T-helper 17 cell (primary cell): ENCODE results near the gene YLPM1. TPM values are rescaled to one million over a fixed set of nuclear protein-coding genes. Genes with fewer than 3 reads are reported as not detected.

Experiments used
- ATAC-seq: fragments of 150-1000 bp; cut with Tn5 transposase; 2 replicates; pipeline ENCODE4 v1.10.0; 2021; ENCODE audit warnings: mild to moderate bottlenecking, moderate library complexity
- DNase-seq, 3 donors: peaks; one replicate each; pipeline versions ENCODE4 v3.0.0 to v3.0.0-alpha.2; 2020 to 2021
- H3K9me3 ChIP-seq: one replicate; pipeline ENCODE4 v1.7.0; 2013; ENCODE audit warnings: low read length, mild to moderate bottlenecking; ENCODE audit not compliant: control insufficient read depth, poor library complexity, severe bottlenecking
- H3K27ac Mint-ChIP-seq: one replicate; pipeline ENCODE4 v1.8.0; 2022; ENCODE audit warnings: mild to moderate bottlenecking, moderate library complexity, mixed read lengths
- H3K27me3 Mint-ChIP-seq: one replicate; pipeline ENCODE4 v1.8.0; 2022; ENCODE audit warnings: mixed read lengths
- H3K36me3 Mint-ChIP-seq: one replicate; pipeline ENCODE4 v1.8.0; 2022; ENCODE audit warnings: low read depth, mixed read lengths
- H3K4me1 Mint-ChIP-seq: one replicate; pipeline ENCODE4 v1.8.0; 2022; ENCODE audit warnings: mild to moderate bottlenecking, mixed read lengths
- H3K4me3 Mint-ChIP-seq: one replicate; pipeline ENCODE4 v1.8.0; 2022; ENCODE audit warnings: mild to moderate bottlenecking, moderate library complexity, mixed read lengths
- total RNA-seq, 4 donors: library from RNA in 2 of 4; stranded (reverse) in 2 of 4; gene quantifications; one replicate each; pipeline ENCODE4 v1.2.3 and lab custom pipeline; 2022 to 2026

The YLPM1 gene
- total RNA-seq, 2 donors from 2014 or later = 90.2 to 90.9 TPM

DNA sequence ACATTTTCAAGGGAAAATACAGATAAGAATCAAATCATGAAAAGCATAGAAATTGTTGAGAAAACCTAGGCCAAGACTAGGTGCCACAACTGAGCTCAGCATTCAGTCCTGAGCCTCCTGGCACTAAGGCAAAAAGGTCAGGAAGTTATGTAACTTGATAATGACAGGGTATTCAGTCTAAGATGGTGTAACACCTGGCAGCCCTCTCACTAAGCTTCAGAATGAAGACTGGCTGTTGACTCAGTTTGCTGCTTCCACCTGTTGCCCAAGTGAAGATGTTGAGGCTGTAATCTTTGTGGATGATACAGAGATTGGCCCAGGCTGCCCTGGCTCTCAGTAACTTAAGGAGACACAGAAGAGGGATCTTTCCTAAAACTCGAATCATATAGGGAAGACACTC lies 93.2 kb downstream of the YLPM1 start:
- Mint-ChIP-seq H3K4me3 (no peak overlapping the region), H3K36me3 (no peaks in the 10 kb centered on the region), H3K27me3 (no peaks in the 10 kb centered on the region), H3K27ac (no peak overlapping the region), H3K4me1 (peaks cover 14% of the 10 kb centered on the region)
- no peaks in the 10 kb centered on the region for H3K9me3 ChIP-seq
- no peak for DNase-seq
- ATAC-seq = no peak

GRCh38 chr14:74858022-74858421 lies 94.9 kb downstream of the YLPM1 start:
- no peak overlapping the region for H3K4me3 Mint-ChIP-seq
- no peaks in the 10 kb centered on the region for H3K9me3 ChIP-seq
- no peaks in the 10 kb centered on the region for H3K27me3 Mint-ChIP-seq
- no peak overlapping the region for H3K27ac Mint-ChIP-seq
- DNase-seq = no peak
- H3K4me1 Mint-ChIP-seq = peaks cover 9% of the 10 kb centered on the region
- ATAC-seq = no peak
- H3K36me3 Mint-ChIP-seq = no peaks in the 10 kb centered on the region

- ATAC-seq = no peak
- H3K36me3 Mint-ChIP-seq = no peaks in the 10 kb centered on the region
- no peaks in the 10 kb centered on the region for H3K9me3 ChIP-seq
- H3K27me3 Mint-ChIP-seq = peaks cover 5% of the 10 kb centered on the region
- H3K4me3 Mint-ChIP-seq = no peak overlapping the region
- DNase-seq = no peak
- no peaks in the 10 kb centered on the region for H3K4me1 Mint-ChIP-seq
- H3K27ac Mint-ChIP-seq = no peak overlapping the region
Measured at GRCh38 chr14:74859757-74860552, 96.8 kb downstream of the YLPM1 start.

GRCh38 chr14:74860899-74861733 lies 98.0 kb downstream of the YLPM1 start:
- Mint-ChIP-seq H3K4me3 (no peak overlapping the region), H3K27me3 (peaks cover 5% of the 10 kb centered on the region), H3K27ac (no peak overlapping the region), H3K4me1 (peaks cover under 1% of the 10 kb centered on the region), H3K36me3 (no peaks in the 10 kb centered on the region)
- peak; percentile 77 to 93 (median 84) for DNase-seq
- no peaks in the 10 kb centered on the region for H3K9me3 ChIP-seq
- ATAC-seq = peak; percentile 77

DNA sequence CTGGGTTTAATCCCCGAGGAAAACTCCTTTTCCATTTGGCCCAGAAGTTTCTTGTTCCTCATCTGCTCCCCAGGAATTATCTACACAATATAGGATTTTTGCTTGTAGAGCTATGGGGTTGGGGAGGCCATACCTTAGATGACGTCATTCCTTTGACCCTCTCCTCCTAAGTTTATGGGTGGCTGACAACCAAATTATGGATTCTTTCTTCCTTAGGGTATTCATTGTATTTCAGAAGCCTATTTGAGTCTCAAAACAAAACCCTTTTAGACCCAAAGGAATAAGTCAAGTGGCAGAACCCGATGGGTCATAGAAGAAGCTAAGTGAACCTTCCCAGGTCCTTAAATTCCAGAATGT lies 98.6 kb downstream of the YLPM1 start:
- Mint-ChIP-seq H3K27ac (no peak overlapping the region), H3K4me1 (peaks cover 6% of the 10 kb centered on the region), H3K4me3 (no peak overlapping the region), H3K36me3 (no peaks in the 10 kb centered on the region), H3K27me3 (peaks cover 5% of the 10 kb centered on the region)
- H3K9me3 ChIP-seq = no peaks in the 10 kb centered on the region
- no peak for DNase-seq
- ATAC-seq = no peak

DNA sequence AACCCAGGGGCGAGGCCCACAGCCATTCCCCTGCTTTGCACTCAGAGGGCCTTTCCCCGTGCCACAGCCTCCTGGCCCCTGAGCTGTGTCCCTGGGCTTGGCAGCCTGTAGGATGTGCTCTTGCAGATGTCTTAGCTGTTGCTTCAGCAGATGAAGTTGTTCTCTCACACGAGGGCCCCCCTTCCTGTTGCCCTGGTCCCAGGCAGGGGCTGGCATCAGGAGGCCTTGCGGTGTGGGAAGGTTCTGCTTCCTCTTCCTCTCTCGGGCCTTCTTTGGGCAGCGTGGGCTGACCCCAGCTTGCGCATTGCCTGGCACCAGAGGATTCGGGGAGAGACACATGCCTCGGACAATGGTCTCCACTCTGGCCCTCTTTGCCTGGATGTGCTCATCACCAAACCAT lies 100.2 kb downstream of the YLPM1 start:
- DNase-seq (no peak), ATAC-seq (no peak)
- Mint-ChIP-seq H3K27me3 (peaks cover 5% of the 10 kb centered on the region), H3K27ac (no peak overlapping the region), H3K36me3 (no peaks in the 10 kb centered on the region), H3K4me3 (no peak overlapping the region), H3K4me1 (peaks cover 19% of the 10 kb centered on the region)
- H3K9me3 ChIP-seq = no peaks in the 10 kb centered on the region

GRCh38 chr14:74864198-74864597 lies 101.1 kb downstream of the YLPM1 start:
- ATAC-seq (no peak), DNase-seq (no peak)
- Mint-ChIP-seq H3K27ac (no peak overlapping the region), H3K4me3 (no peak overlapping the region), H3K4me1 (peaks cover 19% of the 10 kb centered on the region), H3K27me3 (peaks cover 5% of the 10 kb centered on the region), H3K36me3 (no peaks in the 10 kb centered on the region)
- H3K9me3 ChIP-seq = no peaks in the 10 kb centered on the region

- H3K4me3 Mint-ChIP-seq = no peak overlapping the region
- H3K27ac Mint-ChIP-seq = no peak overlapping the region
- no peaks in the 10 kb centered on the region for H3K9me3 ChIP-seq
- H3K4me1 Mint-ChIP-seq = peaks cover 19% of the 10 kb centered on the region
- DNase-seq = no peak
- peaks cover 5% of the 10 kb centered on the region for H3K27me3 Mint-ChIP-seq
- no peaks in the 10 kb centered on the region for H3K36me3 Mint-ChIP-seq
- ATAC-seq = no peak
Measured at GRCh38 chr14:74865156-74865555, 102.0 kb downstream of the YLPM1 start.

- DNase-seq = no peak
Measured at GRCh38 chr14:74866708-74867389, 103.7 kb downstream of the YLPM1 start.

DNA sequence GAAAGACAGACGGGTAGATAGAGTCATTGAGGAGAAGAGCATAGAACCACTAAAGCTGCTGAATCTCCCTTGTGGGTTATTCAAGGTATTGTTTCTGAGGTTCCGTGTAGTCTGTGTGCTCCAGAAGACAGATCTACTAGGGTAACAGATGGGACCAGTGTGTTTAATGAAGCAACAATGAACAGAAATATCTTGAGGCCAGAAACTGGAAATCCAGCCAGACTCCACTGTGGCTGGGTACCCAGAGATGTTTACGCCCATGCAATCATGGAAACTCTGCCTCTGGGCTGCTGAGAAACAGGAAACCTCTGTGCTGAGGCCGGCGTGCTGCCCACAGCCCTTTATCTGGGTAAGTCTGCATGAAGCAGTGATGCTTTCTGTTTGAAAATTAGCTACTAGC lies 104.6 kb downstream of the YLPM1 start:
- Mint-ChIP-seq H3K4me3 (peak overlapping the region; percentile 32), H3K27me3 (peaks cover 5% of the 10 kb centered on the region)
- peak; percentile 96 for ATAC-seq

More at GRCh38 chr14:74866708-74867389, 103.7 kb downstream of the YLPM1 start:
- peak overlapping the region; percentile 85 for H3K27ac Mint-ChIP-seq
- no peak for ATAC-seq
- H3K4me1 Mint-ChIP-seq = peaks cover 19% of the 10 kb centered on the region
- no peaks in the 10 kb centered on the region for H3K36me3 Mint-ChIP-seq
- peaks cover 5% of the 10 kb centered on the region for H3K27me3 Mint-ChIP-seq
- peak overlapping the region; percentile 32 for H3K4me3 Mint-ChIP-seq
- H3K9me3 ChIP-seq = no peaks in the 10 kb centered on the region

GRCh38 chr14:74868739-74869138 lies 105.6 kb downstream of the YLPM1 start:
- DNase-seq = no peak
- H3K4me3 Mint-ChIP-seq = no peak overlapping the region
- ATAC-seq = no peak
- H3K36me3 Mint-ChIP-seq = peaks cover 2% of the 10 kb centered on the region
- H3K27me3 Mint-ChIP-seq = no peaks in the 10 kb centered on the region
- H3K27ac Mint-ChIP-seq = no peak overlapping the region
- H3K9me3 ChIP-seq = no peaks in the 10 kb centered on the region
- H3K4me1 Mint-ChIP-seq = peaks cover 21% of the 10 kb centered on the region

More for the DNA sequence above, 104.6 kb downstream of the YLPM1 start:
- peak overlapping the region; percentile 85 for H3K27ac Mint-ChIP-seq
- H3K36me3 Mint-ChIP-seq = no peaks in the 10 kb centered on the region
- no peak for DNase-seq
- no peaks in the 10 kb centered on the region for H3K9me3 ChIP-seq
- peaks cover 19% of the 10 kb centered on the region for H3K4me1 Mint-ChIP-seq

- DNase-seq (no peak), ATAC-seq (no peak)
- Mint-ChIP-seq H3K27me3 (no peaks in the 10 kb centered on the region), H3K4me3 (no peak overlapping the region), H3K36me3 (peaks cover 3% of the 10 kb centered on the region), H3K4me1 (peaks cover 29% of the 10 kb centered on the region), H3K27ac (no peak overlapping the region)
- no peaks in the 10 kb centered on the region for H3K9me3 ChIP-seq
Measured at GRCh38 chr14:74871819-74872218, 108.7 kb downstream of the YLPM1 start.

- H3K36me3 Mint-ChIP-seq = peaks cover 3% of the 10 kb centered on the region
- H3K27me3 Mint-ChIP-seq = no peaks in the 10 kb centered on the region
- no peaks in the 10 kb centered on the region for H3K9me3 ChIP-seq
- peak overlapping the region; percentile 86 for H3K27ac Mint-ChIP-seq
- ATAC-seq (no peak), DNase-seq (no peak)
- H3K4me1 Mint-ChIP-seq = peaks cover 26% of the 10 kb centered on the region
- H3K4me3 Mint-ChIP-seq = no peak overlapping the region
Measured at GRCh38 chr14:74875204-74875603, 112.1 kb downstream of the YLPM1 start.
